Ectodermal cell (in vitro differentiated cells): ENCODE results near the gene PRR20D. TPM values are rescaled to one million over a fixed set of nuclear protein-coding genes. Genes with fewer than 3 reads are reported as not detected.
"Not testable (repeated sequence)": the region's sequence is repeated elsewhere in the genome, so short reads cannot be mapped to it uniquely, and the experiment has no call there.

Experiments used
- H3K27ac ChIP-seq: 2 replicates; pipeline ENCODE4 v1.7.0; 2013; ENCODE audit warnings: mild to moderate bottlenecking, low read depth, low read length; ENCODE audit not compliant: insufficient read depth, poor library complexity, severe bottlenecking
- H3K27me3 ChIP-seq: 2 replicates; pipeline ENCODE4 v1.7.0; 2013; ENCODE audit warnings: mild to moderate bottlenecking, low read length; ENCODE audit not compliant: insufficient read depth, control insufficient read depth, poor library complexity, severe bottlenecking
- H3K36me3 ChIP-seq: one replicate; pipeline ENCODE4 v1.7.0; 2013; ENCODE audit warnings: low read length; ENCODE audit not compliant: control insufficient read depth, insufficient read depth
- H3K4me1 ChIP-seq: one replicate; pipeline ENCODE4 v1.7.0; 2013; ENCODE audit warnings: low read length; ENCODE audit not compliant: control insufficient read depth, insufficient read depth
- H3K4me3 ChIP-seq: 2 replicates; pipeline ENCODE4 v1.7.0; 2013; ENCODE audit warnings: low read depth, low read length, control low read depth; ENCODE audit not compliant: insufficient read depth
- H3K9me3 ChIP-seq: 2 replicates; pipeline ENCODE4 v1.7.0; 2013; ENCODE audit warnings: mild to moderate bottlenecking, low read length, moderate library complexity; ENCODE audit not compliant: control insufficient read depth
- WGBS, 2 experiments: methylation state at CpG; one replicate each; pipeline ENCODE4 v1.1.7; 2013; ENCODE audit warnings: missing lambda C conversion rate in 2 of 2; 5-methylcytosine and 5-hydroxymethylcytosine counted together
- polyA plus RNA-seq, 4 experiments: library from polyadenylated mRNA; stranded (reverse); fragments of 50-300 nt; gene quantifications; one replicate each; pipeline ENCODE4 v1.2.3, GENCODE V29; 2013

The PRR20D gene
- not detected for polyA plus RNA-seq (2013, experiment 1 of 4)
- polyA plus RNA-seq (2013, experiment 2 of 4), result not detected
- not detected for polyA plus RNA-seq (2013, experiment 3 of 4)
- polyA plus RNA-seq (2013, experiment 4 of 4), result not detected

DNA sequence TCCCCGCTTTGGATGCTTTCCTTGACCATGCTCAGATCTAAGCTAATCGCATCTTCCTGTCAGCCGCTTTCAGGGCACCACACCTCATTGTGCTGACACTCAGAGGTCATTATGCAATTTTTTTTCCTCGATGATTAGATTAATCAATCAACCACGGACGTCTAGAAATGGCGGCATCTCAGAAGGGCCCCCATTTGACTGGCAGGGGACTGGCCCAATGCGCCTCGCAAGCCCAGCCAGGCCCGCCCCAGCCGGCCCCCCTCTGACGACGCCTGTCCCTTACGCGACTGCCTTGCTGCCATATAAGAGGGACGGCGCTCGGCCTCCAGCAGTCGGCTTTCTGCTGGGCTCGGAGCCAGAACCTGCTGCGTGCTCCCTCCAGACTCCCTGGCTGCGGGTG, at the start of gene PRR20D:
Gene PRR20D (plus strand): TSS at position 301 of the 400 bp plus-strand sequence. CDS start 387 bp downstream, outside the sequence.
- no CpG with 5 or more reads among the region's 22 CpGs for WGBS, 2 experiments
- not testable (repeated sequence) for H3K4me1 ChIP-seq, H3K27ac ChIP-seq, H3K27me3 ChIP-seq, H3K36me3 ChIP-seq, H3K9me3 ChIP-seq, H3K4me3 ChIP-seq

DNA sequence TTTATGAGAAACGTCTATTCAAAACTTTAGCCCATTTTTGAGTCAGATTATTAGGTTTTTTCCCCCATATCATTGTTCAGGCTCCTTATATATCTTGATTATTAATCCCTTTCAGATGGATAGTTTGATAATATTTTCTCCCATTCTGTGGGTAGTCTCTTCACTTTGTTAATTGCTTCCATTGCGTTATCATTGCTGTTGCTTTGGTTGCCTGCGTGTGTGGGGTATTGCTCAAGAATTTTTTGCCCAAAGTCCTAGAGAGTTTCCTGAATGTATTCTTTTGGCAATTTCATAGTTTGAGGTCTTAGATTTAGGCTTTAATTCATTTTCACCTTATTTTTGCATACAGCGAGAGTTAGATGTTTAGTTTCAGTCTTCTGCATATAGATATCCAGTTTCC, 45.5 kb upstream of the PRR20D start:
- no peak overlapping the region for H3K27ac ChIP-seq
- H3K27me3 ChIP-seq, result no peaks in the 10 kb centered on the region
- no peaks in the 10 kb centered on the region for H3K36me3 ChIP-seq
- no peaks in the 10 kb centered on the region for H3K9me3 ChIP-seq
- H3K4me1 ChIP-seq, result no peaks in the 10 kb centered on the region
- WGBS, 2 experiments, result 90 to 94% methylated on average over 2 to 4 of the region's 4 CpGs
- H3K4me3 ChIP-seq, result no peak overlapping the region

DNA sequence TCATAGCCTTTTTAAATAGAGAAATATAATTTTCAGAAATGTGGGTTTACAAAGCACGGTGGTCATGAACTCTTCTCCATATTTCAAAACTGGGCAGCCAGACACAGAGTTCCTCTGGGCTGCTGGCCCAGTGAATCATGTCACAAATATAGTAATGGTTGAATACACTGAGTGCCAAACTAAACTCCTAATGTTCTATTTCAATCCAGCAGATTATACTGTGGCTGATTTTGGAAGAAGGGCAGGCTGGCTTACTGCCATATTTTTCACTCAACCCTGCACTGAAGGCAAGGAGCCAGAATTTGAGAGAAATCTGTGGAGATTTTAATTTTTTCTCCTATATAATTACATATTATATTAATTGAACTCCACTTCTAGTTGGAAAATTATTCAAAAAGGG, 36.8 kb upstream of the PRR20D start:
- WGBS, 2 experiments, result 70 to 100% methylated on average over 1 of the region's 1 CpG
- H3K4me1 ChIP-seq, result no peaks in the 10 kb centered on the region
- no peaks in the 10 kb centered on the region for H3K36me3 ChIP-seq
- H3K9me3 ChIP-seq, result no peaks in the 10 kb centered on the region
- no peak overlapping the region for H3K4me3 ChIP-seq
- H3K27ac ChIP-seq, result no peak overlapping the region
- H3K27me3 ChIP-seq, result no peaks in the 10 kb centered on the region

DNA sequence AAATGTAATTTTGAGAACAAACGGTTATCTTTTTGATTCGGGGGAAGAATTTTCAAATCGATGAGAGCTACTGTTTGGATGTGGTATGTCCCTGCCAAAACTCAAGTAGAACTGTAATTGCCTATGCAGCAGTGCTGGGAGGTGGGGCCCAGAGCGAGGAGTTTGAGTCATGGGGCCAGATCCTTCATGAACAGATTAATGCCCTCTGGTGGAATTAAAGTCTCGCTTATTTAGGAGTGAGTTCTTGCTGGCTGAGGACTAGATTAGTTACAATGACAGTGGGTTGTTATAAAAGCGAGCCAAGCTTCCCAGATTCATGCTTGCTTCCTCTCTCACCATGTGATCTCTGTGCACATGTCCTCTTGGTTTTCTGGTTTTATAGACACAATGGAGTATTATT, 31.5 kb upstream of the PRR20D start:
- Histone ChIP-seq H3K9me3 (no peaks in the 10 kb centered on the region), H3K27ac (no peak overlapping the region), H3K36me3 (no peaks in the 10 kb centered on the region), H3K27me3 (no peaks in the 10 kb centered on the region), H3K4me1 (no peaks in the 10 kb centered on the region), H3K4me3 (no peak overlapping the region)
- 90 to 91% methylated on average over 6 of the region's 6 CpGs for WGBS, 2 experiments

DNA sequence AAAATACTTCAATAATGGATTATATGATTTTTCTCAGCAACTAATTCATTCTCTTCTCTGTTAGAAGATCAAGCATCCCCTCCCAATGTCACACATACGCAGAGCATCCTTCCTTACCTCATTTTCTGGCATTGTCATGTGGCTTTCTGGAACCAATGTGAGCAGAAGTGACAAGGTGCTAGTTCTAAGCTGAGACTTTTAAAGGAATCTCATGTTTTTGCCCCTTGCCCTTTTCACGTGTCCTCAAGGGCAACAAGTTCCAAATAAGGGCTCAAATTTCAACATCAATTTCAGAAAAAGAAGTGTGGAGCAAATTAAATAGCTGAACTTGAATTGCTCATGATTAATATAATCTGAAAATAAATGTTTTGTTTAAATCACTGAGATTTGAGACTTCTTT, 24.3 kb upstream of the PRR20D start:
- H3K27me3 ChIP-seq, result no peaks in the 10 kb centered on the region
- no peaks in the 10 kb centered on the region for H3K36me3 ChIP-seq
- no peak overlapping the region for H3K27ac ChIP-seq
- no peaks in the 10 kb centered on the region for H3K9me3 ChIP-seq
- H3K4me1 ChIP-seq, result no peaks in the 10 kb centered on the region
- WGBS, 2 experiments, result 90 to 100% methylated on average over 2 of the region's 2 CpGs
- H3K4me3 ChIP-seq, result no peak overlapping the region

DNA sequence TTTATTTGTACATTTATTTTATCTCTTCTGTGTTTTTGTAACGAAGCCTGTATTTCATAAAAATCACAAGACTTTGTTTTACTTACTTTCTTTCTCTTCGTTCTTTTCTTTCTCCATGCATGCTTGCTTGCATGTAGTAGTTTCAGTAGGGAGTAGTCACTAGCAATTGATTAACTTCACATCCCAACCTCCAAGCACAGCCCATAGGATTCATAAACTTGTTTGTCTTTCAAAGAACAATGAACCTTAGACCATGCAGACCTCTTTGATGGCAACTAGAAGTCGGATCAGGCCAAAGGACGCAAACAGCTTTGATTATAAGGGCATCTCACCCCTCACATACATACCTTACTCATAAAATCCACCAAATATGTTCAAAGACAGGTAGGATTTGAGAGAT, 22.8 kb upstream of the PRR20D start:
- whole genome bisulfite sequencing, 2 experiments, result 85 to 92% methylated on average over 2 to 3 of the region's 4 CpGs
- Histone ChIP-seq H3K9me3 (no peaks in the 10 kb centered on the region), H3K4me3 (no peak overlapping the region), H3K27me3 (no peaks in the 10 kb centered on the region), H3K27ac (no peak overlapping the region), H3K4me1 (no peaks in the 10 kb centered on the region), H3K36me3 (no peaks in the 10 kb centered on the region)

DNA sequence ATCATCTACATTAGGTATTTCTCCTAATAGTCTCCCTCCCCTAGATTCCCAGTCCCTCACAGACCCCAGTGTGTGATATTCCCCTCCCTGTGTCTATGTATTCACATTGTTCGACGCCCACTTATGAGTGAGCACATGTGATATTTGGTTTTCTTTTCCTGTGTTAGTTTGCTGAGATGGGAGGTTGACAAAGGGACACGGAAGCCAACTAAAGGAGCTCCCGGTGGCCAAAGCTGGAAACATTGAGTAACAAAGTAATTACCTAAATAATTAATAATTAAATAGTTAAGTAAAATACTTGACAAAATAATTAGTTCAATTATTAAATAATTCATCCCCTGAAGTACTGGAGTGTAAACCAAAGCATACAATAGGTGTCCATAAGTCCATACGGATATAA, 21.4 kb upstream of the PRR20D start:
- Histone ChIP-seq H3K9me3 (no peaks in the 10 kb centered on the region), H3K27me3 (no peaks in the 10 kb centered on the region)

DNA sequence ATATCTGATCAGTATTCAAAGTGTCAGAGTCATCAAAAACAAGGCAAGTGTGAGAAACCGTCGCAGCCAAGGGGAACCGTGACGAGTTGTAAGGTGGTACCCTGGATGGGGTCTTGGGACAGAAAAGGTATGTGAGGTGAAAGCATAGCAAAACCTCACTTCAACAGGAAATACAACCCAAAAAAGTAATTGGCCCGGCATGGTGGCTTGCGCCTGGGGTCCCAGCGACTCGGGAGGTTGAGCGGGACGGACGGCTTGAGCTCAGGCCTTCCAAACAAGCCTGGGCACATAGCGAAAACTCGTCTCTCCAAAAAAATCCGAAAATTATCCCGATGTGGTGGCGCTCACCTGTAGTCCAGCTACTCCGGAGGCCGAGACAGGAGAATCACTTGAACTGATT, 20.7 kb upstream of the PRR20D start:
- H3K4me1 ChIP-seq, H3K27me3 ChIP-seq, H3K9me3 ChIP-seq, H3K4me3 ChIP-seq, H3K36me3 ChIP-seq, H3K27ac ChIP-seq: not testable (repeated sequence)
- 78 to 97% methylated on average over 11 to 13 of the region's 18 CpGs for WGBS, 2 experiments

More for the DNA sequence above, 21.4 kb upstream of the PRR20D start:
- Histone ChIP-seq H3K27ac (no peak overlapping the region), H3K4me3 (no peak overlapping the region), H3K36me3 (no peaks in the 10 kb centered on the region), H3K4me1 (no peaks in the 10 kb centered on the region)
- 75 to 91% methylated on average over 2 to 3 of the region's 5 CpGs for WGBS, 2 experiments

DNA sequence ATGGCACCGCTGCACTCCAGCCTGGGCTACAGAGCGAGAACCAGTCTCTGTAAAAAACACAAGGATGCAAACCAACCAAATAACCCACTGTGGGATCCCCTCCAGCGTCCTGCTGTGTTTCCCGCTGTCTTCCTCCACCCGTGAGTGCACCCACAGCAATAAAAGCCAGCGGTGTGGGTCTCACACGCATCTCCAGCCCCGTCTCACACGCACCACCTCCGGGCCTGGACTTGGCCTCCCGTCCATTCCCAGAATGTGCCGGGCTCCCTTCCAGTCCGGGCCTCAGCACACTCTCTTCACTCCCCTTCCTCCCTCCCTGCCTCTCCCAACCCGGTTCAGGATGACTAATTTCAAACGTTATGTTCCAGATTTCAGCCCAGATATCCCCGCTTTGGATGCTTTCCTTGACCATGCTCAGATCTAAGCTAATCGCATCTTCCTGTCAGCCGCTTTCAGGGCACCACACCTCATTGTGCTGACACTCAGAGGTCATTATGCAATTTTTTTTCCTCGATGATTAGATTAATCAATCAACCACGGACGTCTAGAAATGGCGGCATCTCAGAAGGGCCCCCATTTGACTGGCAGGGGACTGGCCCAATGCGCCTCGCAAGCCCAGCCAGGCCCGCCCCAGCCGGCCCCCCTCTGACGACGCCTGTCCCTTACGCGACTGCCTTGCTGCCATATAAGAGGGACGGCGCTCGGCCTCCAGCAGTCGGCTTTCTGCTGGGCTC, 20.0 kb upstream of the PRR20D start, which contains the start of gene PRR20A:
Gene PRR20A (plus strand): TSS at position 684 of the 734 bp plus-strand sequence. CDS start 387 bp downstream, outside the sequence.
- H3K4me1 ChIP-seq, H3K27ac ChIP-seq, H3K27me3 ChIP-seq, H3K4me3 ChIP-seq, H3K36me3 ChIP-seq, H3K9me3 ChIP-seq: not testable (repeated sequence)
- 98% methylated on average over 6 to 11 of the region's 34 CpGs for WGBS, 2 experiments

DNA sequence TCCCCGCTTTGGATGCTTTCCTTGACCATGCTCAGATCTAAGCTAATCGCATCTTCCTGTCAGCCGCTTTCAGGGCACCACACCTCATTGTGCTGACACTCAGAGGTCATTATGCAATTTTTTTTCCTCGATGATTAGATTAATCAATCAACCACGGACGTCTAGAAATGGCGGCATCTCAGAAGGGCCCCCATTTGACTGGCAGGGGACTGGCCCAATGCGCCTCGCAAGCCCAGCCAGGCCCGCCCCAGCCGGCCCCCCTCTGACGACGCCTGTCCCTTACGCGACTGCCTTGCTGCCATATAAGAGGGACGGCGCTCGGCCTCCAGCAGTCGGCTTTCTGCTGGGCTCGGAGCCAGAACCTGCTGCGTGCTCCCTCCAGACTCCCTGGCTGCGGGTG, 13.2 kb upstream of the PRR20D start, which contains the start of gene PRR20B:
Gene PRR20B (plus strand): TSS at position 301 of the 400 bp plus-strand sequence. CDS start 387 bp downstream, outside the sequence.
- no CpG with 5 or more reads among the region's 22 CpGs for WGBS, 2 experiments
- not testable (repeated sequence) for H3K27me3 ChIP-seq

More for the DNA sequence above, 13.2 kb upstream of the PRR20D start, which contains the start of gene PRR20B:
- not testable (repeated sequence) for H3K9me3 ChIP-seq, H3K27ac ChIP-seq, H3K4me1 ChIP-seq, H3K4me3 ChIP-seq, H3K36me3 ChIP-seq
